ENCODE measurements around the gene PCDHA10. TPM values are rescaled to one million over a fixed set of nuclear protein-coding genes. Genes with fewer than 3 reads are reported as not detected.
"Not testable (repeated sequence)": the region's sequence is repeated elsewhere in the genome, so short reads cannot be mapped to it uniquely, and the experiment has no call there.

Gene PCDHA10
- polyA plus RNA-seq, 2 donors, result under 0.01 to 0.02 TPM

DNA sequence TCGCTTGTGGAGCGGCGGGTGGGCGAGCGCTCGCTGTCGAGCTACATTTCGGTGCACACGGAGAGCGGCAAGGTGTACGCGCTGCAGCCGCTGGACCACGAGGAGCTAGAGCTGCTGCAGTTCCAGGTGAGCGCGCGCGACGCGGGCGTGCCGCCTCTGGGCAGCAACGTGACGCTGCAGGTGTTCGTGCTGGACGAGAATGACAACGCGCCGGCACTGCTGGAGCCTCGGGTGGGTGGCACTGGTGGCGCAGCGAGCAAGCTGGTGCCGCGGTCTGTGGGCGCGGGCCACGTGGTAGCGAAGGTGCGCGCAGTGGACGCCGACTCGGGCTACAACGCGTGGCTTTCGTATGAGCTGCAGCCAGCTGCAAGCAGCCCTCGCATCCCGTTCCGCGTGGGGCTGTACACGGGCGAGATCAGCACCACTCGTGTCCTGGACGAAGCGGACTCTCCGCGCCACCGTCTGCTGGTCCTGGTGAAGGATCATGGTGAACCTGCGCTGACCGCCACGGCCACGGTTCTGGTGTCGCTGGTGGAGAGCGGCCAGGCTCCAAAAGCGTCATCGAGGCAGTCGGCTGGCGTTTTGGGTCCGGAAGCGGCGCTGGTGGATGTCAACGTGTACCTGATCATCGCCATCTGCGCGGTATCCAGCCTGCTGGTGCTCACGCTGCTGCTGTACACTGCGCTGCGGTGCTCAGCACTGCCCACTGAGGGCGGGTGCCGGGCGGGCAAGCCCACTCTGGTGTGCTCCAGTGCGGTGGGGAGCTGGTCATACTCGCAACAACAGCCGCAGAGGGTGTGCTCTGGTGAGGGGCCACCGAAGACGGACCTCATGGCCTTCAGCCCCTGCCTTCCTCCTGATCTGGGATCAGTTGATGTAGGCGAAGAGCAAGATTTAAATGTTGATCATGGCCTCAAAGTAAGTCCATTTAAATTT, 12.6 kb upstream of the PCDHA10 start:
- no peak overlapping the region for H3K4me3 ChIP-seq (ENCODE audit: low read depth in 1 of 2, low read length in 2 of 2)
- H3K27me3 ChIP-seq (ENCODE audit: control insufficient read depth in 1 of 2, insufficient read depth in 2 of 2, low read length in 2 of 2), result no peaks in the 10 kb centered on the region
- H3K9me3 ChIP-seq (ENCODE audit: control insufficient read depth in 2 of 2, insufficient read depth in 1 of 2, low read depth in 1 of 2, low read length in 1 of 2), result peaks cover 0 to 21% of the 10 kb centered on the region in 2 donors
- no peaks in the 10 kb centered on the region for H3K36me3 ChIP-seq (ENCODE audit: control insufficient read depth in 2 of 2, insufficient read depth in 2 of 2, low read length in 1 of 2)
- no peak overlapping the region for H3K27ac ChIP-seq (ENCODE audit: low read depth in 2 of 2, low read length in 1 of 2)
- H3K4me1 ChIP-seq (ENCODE audit: control insufficient read depth in 2 of 2, insufficient read depth in 2 of 2, low read length in 1 of 2), result no peaks in the 10 kb centered on the region
- WGBS, 2 donors, result 55 to 67% methylated on average over 1 to 87 of the region's 87 CpGs

DNA sequence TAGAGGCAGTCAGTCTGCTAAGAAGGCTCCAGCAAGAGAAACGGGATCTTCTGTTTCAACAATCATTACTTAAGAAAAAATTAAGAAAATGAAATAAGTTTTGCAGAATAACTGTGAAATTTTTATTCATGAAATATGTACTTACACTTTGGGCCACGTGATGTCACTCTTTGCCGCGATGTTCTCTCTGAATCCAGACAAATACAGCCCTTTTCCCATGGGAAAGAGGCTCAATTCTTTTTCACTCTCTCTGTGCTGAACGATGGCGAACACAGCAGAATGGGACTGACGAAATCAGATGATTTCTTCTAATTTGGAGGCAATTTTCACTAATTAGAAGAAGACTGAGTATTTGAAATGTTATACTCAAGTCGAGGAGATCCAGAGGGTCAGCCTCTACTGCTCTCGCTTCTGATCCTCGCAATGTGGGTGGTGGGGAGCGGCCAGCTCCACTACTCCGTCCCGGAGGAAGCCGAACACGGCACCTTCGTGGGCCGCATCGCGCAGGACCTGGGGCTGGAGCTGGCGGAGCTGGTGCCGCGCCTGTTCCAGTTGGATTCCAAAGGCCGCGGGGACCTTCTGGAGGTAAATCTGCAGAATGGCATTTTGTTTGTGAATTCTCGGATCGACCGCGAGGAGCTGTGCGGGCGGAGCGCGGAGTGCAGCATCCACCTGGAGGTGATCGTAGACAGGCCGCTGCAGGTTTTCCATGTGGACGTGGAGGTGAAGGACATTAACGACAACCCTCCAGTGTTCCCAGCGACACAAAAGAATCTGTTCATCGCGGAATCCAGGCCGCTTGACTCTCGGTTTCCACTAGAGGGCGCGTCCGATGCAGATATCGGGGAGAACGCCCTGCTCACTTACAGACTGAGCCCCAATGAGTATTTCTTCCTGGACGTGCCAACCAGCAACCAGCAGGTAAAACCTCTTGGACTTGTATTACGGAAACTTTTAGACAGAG, 7.3 kb upstream of the PCDHA10 start, which contains the start of gene PCDHA9:
PCDHA9 (plus strand) TSS at position 244 of the 964 bp plus-strand sequence; CDS start at position 358, 114 bp downstream.
- peaks cover 0 to 20% of the 10 kb centered on the region in 2 donors for H3K9me3 ChIP-seq (ENCODE audit: control insufficient read depth in 2 of 2, insufficient read depth in 1 of 2, low read depth in 1 of 2, low read length in 1 of 2)
- H3K4me1 ChIP-seq (ENCODE audit: control insufficient read depth in 2 of 2, insufficient read depth in 2 of 2, low read length in 1 of 2); H3K27me3 ChIP-seq (ENCODE audit: control insufficient read depth in 1 of 2, insufficient read depth in 2 of 2, low read length in 2 of 2); H3K27ac ChIP-seq (ENCODE audit: low read depth in 2 of 2, low read length in 1 of 2); H3K4me3 ChIP-seq (ENCODE audit: low read depth in 1 of 2, low read length in 2 of 2); H3K36me3 ChIP-seq (ENCODE audit: control insufficient read depth in 2 of 2, insufficient read depth in 2 of 2, low read length in 1 of 2): not testable (repeated sequence)
- WGBS, 2 donors, result 18 to 24% methylated on average over 10 to 46 of the region's 48 CpGs

DNA sequence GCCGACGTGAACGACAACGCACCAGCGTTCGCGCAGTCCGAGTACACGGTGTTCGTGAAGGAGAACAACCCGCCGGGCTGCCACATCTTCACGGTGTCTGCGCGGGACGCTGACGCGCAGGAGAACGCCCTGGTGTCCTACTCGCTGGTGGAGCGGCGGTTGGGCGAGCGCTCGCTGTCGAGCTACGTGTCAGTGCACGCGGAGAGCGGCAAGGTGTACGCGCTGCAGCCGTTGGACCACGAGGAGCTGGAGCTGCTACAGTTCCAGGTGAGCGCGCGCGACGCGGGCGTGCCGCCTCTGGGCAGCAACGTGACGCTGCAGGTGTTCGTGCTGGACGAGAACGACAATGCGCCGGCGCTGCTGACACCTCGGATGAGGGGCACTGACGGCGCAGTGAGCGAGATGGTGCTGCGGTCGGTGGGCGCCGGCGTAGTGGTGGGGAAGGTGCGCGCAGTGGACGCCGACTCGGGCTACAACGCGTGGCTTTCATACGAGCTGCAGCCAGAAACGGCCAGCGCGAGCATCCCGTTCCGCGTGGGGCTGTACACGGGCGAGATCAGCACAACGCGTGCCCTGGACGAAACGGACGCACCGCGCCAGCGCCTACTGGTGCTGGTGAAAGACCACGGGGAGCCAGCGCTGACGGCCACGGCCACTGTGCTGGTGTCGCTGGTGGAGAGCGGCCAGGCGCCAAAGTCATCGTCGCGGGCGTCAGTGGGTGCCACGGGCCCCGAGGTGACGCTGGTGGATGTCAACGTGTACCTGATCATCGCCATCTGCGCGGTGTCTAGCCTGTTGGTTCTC, 5.7 kb upstream of the PCDHA10 start:
- not testable (repeated sequence) for H3K4me3 ChIP-seq (ENCODE audit: low read depth in 1 of 2, low read length in 2 of 2); H3K4me1 ChIP-seq (ENCODE audit: control insufficient read depth in 2 of 2, insufficient read depth in 2 of 2, low read length in 1 of 2); H3K27ac ChIP-seq (ENCODE audit: low read depth in 2 of 2, low read length in 1 of 2); H3K36me3 ChIP-seq (ENCODE audit: control insufficient read depth in 2 of 2, insufficient read depth in 2 of 2, low read length in 1 of 2); H3K27me3 ChIP-seq (ENCODE audit: control insufficient read depth in 1 of 2, insufficient read depth in 2 of 2, low read length in 2 of 2)
- H3K9me3 ChIP-seq (ENCODE audit: control insufficient read depth in 2 of 2, insufficient read depth in 1 of 2, low read depth in 1 of 2, low read length in 1 of 2), result peaks cover 0 to 19% of the 10 kb centered on the region in 2 donors
- WGBS, 2 donors, result 50 to 57% methylated on average over 8 to 101 of the region's 101 CpGs

DNA sequence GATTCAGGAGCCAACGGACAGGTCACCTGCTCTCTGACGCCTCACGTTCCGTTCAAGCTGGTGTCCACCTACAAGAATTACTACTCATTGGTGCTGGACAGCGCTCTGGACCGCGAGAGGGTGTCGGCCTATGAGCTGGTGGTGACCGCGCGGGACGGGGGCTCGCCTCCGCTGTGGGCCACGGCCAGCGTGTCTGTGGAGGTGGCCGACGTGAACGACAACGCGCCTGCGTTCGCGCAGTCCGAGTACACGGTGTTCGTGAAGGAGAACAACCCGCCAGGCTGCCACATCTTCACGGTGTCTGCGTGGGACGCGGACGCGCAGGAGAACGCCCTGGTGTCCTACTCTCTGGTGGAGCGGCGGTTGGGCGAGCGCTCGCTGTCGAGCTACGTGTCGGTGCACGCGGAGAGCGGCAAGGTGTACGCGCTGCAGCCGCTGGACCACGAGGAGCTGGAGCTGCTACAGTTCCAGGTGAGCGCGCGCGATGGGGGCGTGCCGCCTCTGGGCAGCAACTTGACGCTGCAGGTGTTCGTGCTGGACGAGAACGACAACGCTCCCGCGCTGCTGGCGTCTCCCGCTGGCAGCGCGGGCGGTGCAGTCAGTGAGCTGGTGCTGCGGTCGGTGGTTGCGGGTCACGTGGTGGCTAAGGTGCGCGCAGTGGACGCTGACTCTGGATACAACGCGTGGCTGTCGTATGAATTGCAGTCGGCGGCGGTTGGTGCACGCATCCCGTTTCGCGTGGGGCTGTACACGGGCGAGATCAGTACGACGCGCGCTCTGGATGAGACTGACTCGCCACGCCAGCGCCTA, 1.7 kb downstream of the PCDHA10 start:
- no peak overlapping the region for H3K4me3 ChIP-seq (ENCODE audit: low read depth in 1 of 2, low read length in 2 of 2)
- 61 to 68% methylated on average over 13 to 94 of the region's 94 CpGs for WGBS, 2 donors
- H3K27ac ChIP-seq (ENCODE audit: low read depth in 2 of 2, low read length in 1 of 2), result no peak overlapping the region
- no peaks in the 10 kb centered on the region for H3K27me3 ChIP-seq (ENCODE audit: control insufficient read depth in 1 of 2, insufficient read depth in 2 of 2, low read length in 2 of 2)
- no peaks in the 10 kb centered on the region for H3K36me3 ChIP-seq (ENCODE audit: control insufficient read depth in 2 of 2, insufficient read depth in 2 of 2, low read length in 1 of 2)
- H3K9me3 ChIP-seq (ENCODE audit: control insufficient read depth in 2 of 2, insufficient read depth in 1 of 2, low read depth in 1 of 2, low read length in 1 of 2), result peaks cover 2 to 27% of the 10 kb centered on the region in 2 donors
- no peaks in the 10 kb centered on the region for H3K4me1 ChIP-seq (ENCODE audit: control insufficient read depth in 2 of 2, insufficient read depth in 2 of 2, low read length in 1 of 2)

DNA sequence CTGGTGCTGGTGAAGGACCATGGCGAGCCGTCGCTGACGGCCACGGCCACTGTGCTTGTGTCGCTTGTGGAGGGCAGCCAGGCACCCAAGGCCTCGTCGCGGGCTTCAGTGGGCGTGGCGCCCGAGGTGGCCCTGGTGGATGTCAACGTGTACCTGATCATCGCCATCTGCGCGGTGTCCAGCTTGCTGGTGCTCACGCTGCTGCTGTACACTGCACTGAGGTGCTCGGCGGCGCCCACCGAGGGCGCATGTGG, 2.2 kb downstream of the PCDHA10 start:
- Histone ChIP-seq H3K4me1 (ENCODE audit: control insufficient read depth in 2 of 2, insufficient read depth in 2 of 2, low read length in 1 of 2) (no peaks in the 10 kb centered on the region), H3K36me3 (ENCODE audit: control insufficient read depth in 2 of 2, insufficient read depth in 2 of 2, low read length in 1 of 2) (no peaks in the 10 kb centered on the region), H3K27me3 (ENCODE audit: control insufficient read depth in 1 of 2, insufficient read depth in 2 of 2, low read length in 2 of 2) (no peaks in the 10 kb centered on the region), H3K9me3 (ENCODE audit: control insufficient read depth in 2 of 2, insufficient read depth in 1 of 2, low read depth in 1 of 2, low read length in 1 of 2) (peaks cover 7 to 32% of the 10 kb centered on the region in 2 donors), H3K27ac (ENCODE audit: low read depth in 2 of 2, low read length in 1 of 2) (no peak overlapping the region), H3K4me3 (ENCODE audit: low read depth in 1 of 2, low read length in 2 of 2) (no peak overlapping the region)
- WGBS, 2 donors, result 63% methylated on average over 22 of the region's 22 CpGs; no CpG with 5 or more reads in 1 of the 2 donors

DNA sequence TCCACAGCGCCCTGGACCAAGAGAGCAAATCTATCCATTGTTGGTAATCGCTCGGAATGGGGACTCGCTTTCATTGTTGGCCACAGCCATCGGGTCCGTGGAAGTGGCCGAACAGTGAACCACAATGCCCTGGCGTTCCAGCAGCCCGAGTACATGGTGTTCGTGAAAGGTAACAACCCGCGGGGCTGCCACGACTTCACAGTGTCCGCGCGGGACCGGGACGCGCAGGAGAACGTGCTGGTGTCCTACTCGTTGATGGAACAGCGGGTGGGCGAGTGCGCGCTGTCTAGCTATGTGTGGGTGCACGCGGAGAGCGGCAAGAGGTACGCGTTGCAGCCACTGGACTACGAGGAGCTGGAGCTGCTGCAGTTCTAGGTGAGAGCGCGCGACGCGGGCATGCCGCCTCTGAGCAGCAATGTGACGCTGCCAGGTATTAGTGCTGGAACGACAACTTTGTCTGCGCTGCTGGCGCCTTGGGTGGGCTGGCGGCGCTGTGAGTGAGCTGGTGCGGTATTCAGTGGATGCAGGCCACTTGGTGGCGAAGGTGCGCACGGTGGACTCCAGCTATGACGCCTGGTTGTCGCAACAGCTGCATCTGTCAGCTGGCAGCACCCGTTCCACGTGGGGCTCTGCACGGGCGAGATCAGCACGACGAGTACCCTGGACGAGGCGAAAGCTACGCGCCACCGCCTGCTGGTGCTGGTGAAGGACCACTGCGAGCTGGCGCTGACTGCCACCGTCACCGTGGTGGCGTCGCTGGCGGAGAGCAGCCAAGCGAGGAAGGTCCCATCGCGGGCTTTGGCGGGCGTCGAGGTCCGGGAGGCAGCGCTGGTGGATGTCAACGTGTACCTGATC, 7.0 kb downstream of the PCDHA10 start:
- Histone ChIP-seq H3K27ac (ENCODE audit: low read depth in 2 of 2, low read length in 1 of 2) (no peak overlapping the region), H3K27me3 (ENCODE audit: control insufficient read depth in 1 of 2, insufficient read depth in 2 of 2, low read length in 2 of 2) (no peaks in the 10 kb centered on the region), H3K9me3 (ENCODE audit: control insufficient read depth in 2 of 2, insufficient read depth in 1 of 2, low read depth in 1 of 2, low read length in 1 of 2) (peaks cover 7 to 22% of the 10 kb centered on the region in 2 donors), H3K36me3 (ENCODE audit: control insufficient read depth in 2 of 2, insufficient read depth in 2 of 2, low read length in 1 of 2) (no peaks in the 10 kb centered on the region), H3K4me3 (ENCODE audit: low read depth in 1 of 2, low read length in 2 of 2) (no peak overlapping the region), H3K4me1 (ENCODE audit: control insufficient read depth in 2 of 2, insufficient read depth in 2 of 2, low read length in 1 of 2) (no peaks in the 10 kb centered on the region)
- 48 to 50% methylated on average over 76 of the region's 76 CpGs for WGBS, 2 donors

DNA sequence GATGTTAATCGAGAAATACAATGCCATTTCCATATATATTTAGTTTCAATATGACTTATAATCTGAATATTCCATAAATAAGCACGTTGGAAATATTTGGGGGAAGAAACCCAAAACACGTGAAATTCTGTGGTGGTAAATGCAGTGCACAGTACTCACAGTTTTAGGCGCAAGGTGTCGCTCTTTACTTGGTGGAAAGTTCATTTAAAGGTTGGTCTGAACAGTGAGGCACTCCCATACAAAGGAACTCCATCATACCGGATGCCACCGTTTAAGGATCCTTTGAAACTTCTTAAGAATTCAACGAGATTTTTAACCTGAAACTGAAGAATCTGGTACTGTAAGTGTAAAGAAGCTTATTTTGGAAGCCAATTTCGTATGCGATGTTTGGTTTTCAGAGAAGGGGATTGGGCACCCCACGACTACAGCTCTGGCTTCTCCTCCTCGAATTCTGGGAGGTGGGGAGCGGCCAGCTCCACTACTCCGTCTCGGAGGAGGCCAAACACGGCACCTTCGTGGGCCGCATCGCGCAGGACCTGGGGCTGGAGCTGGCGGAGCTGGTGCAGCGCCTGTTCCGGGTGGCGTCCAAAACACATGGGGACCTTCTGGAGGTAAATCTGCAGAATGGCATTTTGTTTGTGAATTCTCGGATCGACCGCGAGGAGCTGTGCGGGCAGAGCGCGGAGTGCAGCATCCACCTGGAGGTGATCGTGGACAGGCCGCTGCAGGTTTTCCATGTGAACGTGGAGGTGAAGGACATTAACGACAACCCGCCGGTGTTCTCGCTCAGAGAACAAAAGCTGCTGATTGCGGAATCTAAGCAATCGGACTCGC, 13.2 kb downstream of the PCDHA10 start, which contains the start of gene PCDHA11:
PCDHA11 (plus strand) TSS at position 237 of the 834 bp plus-strand sequence; CDS start at position 384, 147 bp downstream.
- H3K4me3 ChIP-seq (ENCODE audit: low read depth in 1 of 2, low read length in 2 of 2), result no peak within 1 kb of the TSS
- WGBS, 2 donors, result 18 to 21% methylated on average over 41 of the region's 41 CpGs
- no peaks in the 10 kb centered on the region for H3K4me1 ChIP-seq (ENCODE audit: control insufficient read depth in 2 of 2, insufficient read depth in 2 of 2, low read length in 1 of 2)
- H3K36me3 ChIP-seq (ENCODE audit: control insufficient read depth in 2 of 2, insufficient read depth in 2 of 2, low read length in 1 of 2), result no peaks in the 10 kb centered on the region
- peaks cover 14 to 19% of the 10 kb centered on the region in 2 donors for H3K9me3 ChIP-seq (ENCODE audit: control insufficient read depth in 2 of 2, insufficient read depth in 1 of 2, low read depth in 1 of 2, low read length in 1 of 2)
- H3K27me3 ChIP-seq (ENCODE audit: control insufficient read depth in 1 of 2, insufficient read depth in 2 of 2, low read length in 2 of 2), result no peaks in the 10 kb centered on the region
- H3K27ac ChIP-seq (ENCODE audit: low read depth in 2 of 2, low read length in 1 of 2), result no peak within 1 kb of the TSS
